ENCODE results near the gene RADIL. TPM values are rescaled to one million over a fixed set of nuclear protein-coding genes. Genes with fewer than 3 reads are reported as not detected.

The RADIL gene
- total RNA-seq, 2 donors from 2014 or later = 7.7 to 16.0 TPM

GRCh38 chr7:4783762-4784351 lies 99.7 kb downstream of the RADIL start:
- TF ChIP-seq, protein P1, sequence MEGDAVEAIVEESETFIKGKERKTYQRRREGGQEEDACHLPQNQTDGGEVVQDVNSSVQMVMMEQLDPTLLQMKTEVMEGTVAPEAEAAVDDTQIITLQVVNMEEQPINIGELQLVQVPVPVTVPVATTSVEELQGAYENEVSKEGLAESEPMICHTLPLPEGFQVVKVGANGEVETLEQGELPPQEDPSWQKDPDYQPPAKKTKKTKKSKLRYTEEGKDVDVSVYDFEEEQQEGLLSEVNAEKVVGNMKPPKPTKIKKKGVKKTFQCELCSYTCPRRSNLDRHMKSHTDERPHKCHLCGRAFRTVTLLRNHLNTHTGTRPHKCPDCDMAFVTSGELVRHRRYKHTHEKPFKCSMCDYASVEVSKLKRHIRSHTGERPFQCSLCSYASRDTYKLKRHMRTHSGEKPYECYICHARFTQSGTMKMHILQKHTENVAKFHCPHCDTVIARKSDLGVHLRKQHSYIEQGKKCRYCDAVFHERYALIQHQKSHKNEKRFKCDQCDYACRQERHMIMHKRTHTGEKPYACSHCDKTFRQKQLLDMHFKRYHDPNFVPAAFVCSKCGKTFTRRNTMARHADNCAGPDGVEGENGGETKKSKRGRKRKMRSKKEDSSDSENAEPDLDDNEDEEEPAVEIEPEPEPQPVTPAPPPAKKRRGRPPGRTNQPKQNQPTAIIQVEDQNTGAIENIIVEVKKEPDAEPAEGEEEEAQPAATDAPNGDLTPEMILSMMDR (IDR thresholded peaks at IDR 0.05) = no peak
- no peaks in the 10 kb centered on the region for H3K27me3 ChIP-seq
- H3K4me1 ChIP-seq = peaks cover 0 to 7% of the 10 kb centered on the region in 2 donors
- no peak overlapping the region for H3K27ac ChIP-seq
- no peaks in the 10 kb centered on the region for H3K9me3 ChIP-seq
- H3K36me3 ChIP-seq = peaks cover 71% of the 10 kb centered on the region
- no peak for DNase-seq (ENCODE audit: low spot score)
- no peak overlapping the region for H3K4me3 ChIP-seq

DNA sequence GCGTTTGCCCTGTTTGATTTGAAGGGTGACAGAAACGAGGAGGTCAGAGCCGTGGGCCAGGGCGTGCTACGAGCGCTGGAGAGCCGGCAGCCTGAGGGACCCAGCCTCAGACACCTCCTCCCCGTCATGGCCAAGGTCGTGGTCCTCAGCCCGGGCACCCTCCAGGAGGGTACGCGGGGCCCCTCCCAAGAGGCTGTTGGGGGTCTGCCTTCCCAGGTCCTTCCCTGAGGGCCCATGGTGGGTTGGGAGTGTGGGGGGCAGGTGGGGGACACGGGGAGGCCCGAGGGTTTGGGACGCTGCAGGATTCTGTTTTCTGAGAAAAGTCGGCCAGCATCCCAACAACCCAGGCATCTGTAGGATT lies 100.2 kb downstream of the RADIL start:
- no peak for DNase-seq (ENCODE audit: low spot score)

GRCh38 chr7:4782333-4783291 lies 100.9 kb downstream of the RADIL start:
- Histone ChIP-seq H3K4me3 (no peak overlapping the region), H3K36me3 (peaks cover 59% of the 10 kb centered on the region), H3K9me3 (no peaks in the 10 kb centered on the region), H3K27me3 (no peaks in the 10 kb centered on the region), H3K4me1 (peaks cover 0 to 10% of the 10 kb centered on the region in 2 donors), H3K27ac (no peak overlapping the region)
- no peak for DNase-seq (ENCODE audit: low spot score)
- TF ChIP-seq, protein P1 (IDR thresholded peaks at IDR 0.05) = no peak

More for the DNA sequence above, 100.2 kb downstream of the RADIL start:
- Histone ChIP-seq H3K4me3 (no peak overlapping the region), H3K9me3 (no peaks in the 10 kb centered on the region), H3K36me3 (peaks cover 65% of the 10 kb centered on the region), H3K27me3 (no peaks in the 10 kb centered on the region), H3K27ac (no peak overlapping the region), H3K4me1 (peaks cover 0 to 8% of the 10 kb centered on the region in 2 donors)
- TF ChIP-seq, protein P1 (IDR thresholded peaks at IDR 0.05) = no peak

DNA sequence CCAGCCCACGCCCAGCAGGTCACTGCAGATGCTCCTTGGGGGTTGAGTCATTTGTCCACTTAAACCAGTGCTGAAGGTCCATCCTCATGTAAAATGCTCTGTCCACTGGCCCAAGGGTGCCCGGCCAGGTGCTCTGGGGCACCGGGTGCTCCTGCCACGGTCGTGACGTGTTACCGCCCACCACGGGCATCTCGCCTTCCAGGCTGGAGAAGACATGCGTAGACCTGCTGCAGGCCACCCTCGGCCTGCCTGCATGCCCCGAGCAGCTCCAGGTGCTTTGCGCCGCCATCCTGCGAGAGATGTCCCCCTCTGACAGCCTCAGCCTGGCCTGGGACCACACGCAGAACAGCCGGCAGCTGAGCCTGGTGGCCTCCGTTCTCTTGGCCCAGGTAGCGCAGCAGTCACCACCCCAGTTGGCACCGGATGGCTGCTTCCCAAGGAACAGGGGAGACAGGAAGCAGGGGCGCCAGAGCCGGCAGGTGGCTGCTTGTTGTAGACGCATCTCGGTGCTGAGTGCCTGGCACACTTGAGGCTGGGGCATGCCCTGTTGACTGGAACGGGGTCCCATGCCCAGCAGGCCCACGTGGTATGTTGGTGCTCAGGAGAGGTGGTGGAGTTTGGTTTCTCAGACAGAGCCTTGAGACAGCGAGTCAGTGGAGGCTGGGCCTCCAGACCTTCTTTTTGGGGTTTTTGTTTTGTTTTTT lies 102.0 kb downstream of the RADIL start:
- H3K27me3 ChIP-seq = no peaks in the 10 kb centered on the region
- H3K4me3 ChIP-seq = no peak overlapping the region
- peaks cover 48% of the 10 kb centered on the region for H3K36me3 ChIP-seq
- H3K9me3 ChIP-seq = no peaks in the 10 kb centered on the region
- H3K27ac ChIP-seq = no peak overlapping the region
- TF ChIP-seq, protein P1 (IDR thresholded peaks at IDR 0.05) = no peak
- DNase-seq (ENCODE audit: low spot score) = no peak
- H3K4me1 ChIP-seq = peaks cover 0 to 20% of the 10 kb centered on the region in 2 donors

- no peak for DNase-seq (ENCODE audit: low spot score)
- Histone ChIP-seq H3K27ac (no peak overlapping the region), H3K4me1 (peaks cover 0 to 27% of the 10 kb centered on the region in 2 donors), H3K9me3 (no peaks in the 10 kb centered on the region), H3K4me3 (no peak overlapping the region), H3K36me3 (peaks cover 33% of the 10 kb centered on the region), H3K27me3 (no peaks in the 10 kb centered on the region)
- TF ChIP-seq, protein P1 (IDR thresholded peaks at IDR 0.05) = no peak
Observed at GRCh38 chr7:4779118-4779517, 104.4 kb downstream of the RADIL start.

All from right atrium auricular region (tissue), 2 donors.